NCI-H82 treated with DMSO at 0.1 percent for 48 hours (cell line): ENCODE measurements around the gene ATP2B2.

ENCODE experiments used
- DNase-seq: peaks from one replicate; lab custom pipeline; 2025; ENCODE audit not compliant: unreplicated experiment; lab: John Stamatoyannopoulos, UW

The ATP2B2 gene

GRCh38 chr3:10368512-10368911 is 136.9 kb downstream of the ATP2B2 start:
- DNase-seq: no peak

GRCh38 chr3:10367506-10367905 is 137.9 kb downstream of the ATP2B2 start:
- no peak for DNase-seq

GRCh38 chr3:10366651-10367101 is 138.7 kb downstream of the ATP2B2 start:
- DNase-seq: no peak

- DNase-seq: no peak
Measured at GRCh38 chr3:10365791-10366190, 139.6 kb downstream of the ATP2B2 start.

GRCh38 chr3:10365316-10365715 is 140.1 kb downstream of the ATP2B2 start:
- DNase-seq: no peak

GRCh38 chr3:10364806-10365205 is 140.6 kb downstream of the ATP2B2 start:
- no peak for DNase-seq

- no peak for DNase-seq
Measured at GRCh38 chr3:10363935-10364334, 141.5 kb downstream of the ATP2B2 start.

- no peak for DNase-seq
Measured at GRCh38 chr3:10361375-10361774, 144.0 kb downstream of the ATP2B2 start.

- no peak for DNase-seq
Measured at GRCh38 chr3:10360478-10360877, 144.9 kb downstream of the ATP2B2 start.

- DNase-seq: no peak
Measured at GRCh38 chr3:10359761-10360161, 145.6 kb downstream of the ATP2B2 start.

GRCh38 chr3:10358309-10358980 is 146.9 kb downstream of the ATP2B2 start:
- no peak for DNase-seq

GRCh38 chr3:10357592-10358308 is 147.6 kb downstream of the ATP2B2 start:
- no peak for DNase-seq

GRCh38 chr3:10357095-10357494 is 148.3 kb downstream of the ATP2B2 start:
- no peak for DNase-seq

- no peak for DNase-seq
Measured at GRCh38 chr3:10356461-10356981, 148.9 kb downstream of the ATP2B2 start.

- no peak for DNase-seq
Measured at GRCh38 chr3:10354361-10355015, 150.9 kb downstream of the ATP2B2 start.

GRCh38 chr3:10353661-10354360 is 151.6 kb downstream of the ATP2B2 start:
- no peak for DNase-seq

- DNase-seq: no peak
Measured at GRCh38 chr3:10353160-10353559, 152.2 kb downstream of the ATP2B2 start.

GRCh38 chr3:10352146-10352911 is 153.1 kb downstream of the ATP2B2 start:
- no peak for DNase-seq

GRCh38 chr3:10351013-10351735 is 154.2 kb downstream of the ATP2B2 start:
- DNase-seq: no peak
